HEK293 (cell line): ENCODE data around the gene SAC3D1.

Source experiments
- CTCF ChIA-PET: fragments of 350-600 bp; formaldehyde crosslinking; extraction: SDS; loops from one replicate; lab custom pipeline; 2021; ENCODE audit warnings: antibody characterized with exemption; lab: Yijun Ruan, JAX
- POLR2A ChIA-PET: fragments of 300-600 bp; formaldehyde crosslinking; extraction: SDS; loops from one replicate; lab custom pipeline; 2020; ENCODE audit warnings: antibody characterized with exemption, inconsistent platforms; lab: Yijun Ruan, JAX
- H3K27ac ChIP-seq: fragments of 200-500 bp; sonication (Bioruptor generic); 2 replicates; pipeline ENCODE4 v1.5.1; 2014; ENCODE audit warnings: low read depth, low read length, control low read depth, inconsistent platforms; ENCODE audit errors: extremely low read depth
- H3K36me3 ChIP-seq, 2 experiments: fragments of 200-500 bp in 1 of 2; sonication (Bioruptor generic) in 1 of 2; 1 replicate in 1 of 2; 2 replicates in 1 of 2; pipeline ENCODE4 v1.5.1; 2014 to 2017; ENCODE audit warnings: inconsistent platforms in 2 of 2, low read length in 2 of 2; ENCODE audit not compliant: control insufficient read depth in 2 of 2, insufficient read depth in 1 of 2
- H3K4me1 ChIP-seq: fragments of 200-500 bp; sonication (Bioruptor generic); 2 replicates; pipeline ENCODE4 v1.5.1; 2014; ENCODE audit warnings: mild to moderate bottlenecking, low read length, inconsistent platforms; ENCODE audit not compliant: control insufficient read depth, insufficient read depth
- H3K4me3 ChIP-seq: 2 replicates; pipeline ENCODE4 v1.5.1; 2011; ENCODE audit warnings: low read depth, mild to moderate bottlenecking, control low read depth, low read length, moderate library complexity
- H3K9me3 ChIP-seq: fragments of 200-500 bp; sonication (Bioruptor generic); 2 replicates; pipeline ENCODE4 v1.5.1; 2014; ENCODE audit warnings: low read depth, low read length, inconsistent platforms; ENCODE audit not compliant: control insufficient read depth, insufficient read depth
- ATF2 ChIP-seq: fragments of 450-650 bp; formaldehyde crosslinking; IDR thresholded peaks from 2 replicates; pipeline ENCODE4 v1.5.1; 2016; ENCODE audit warnings: missing biosample characterization, missing genetic modification characterization, low read depth
- GLI2 ChIP-seq: fragments of 450-650 bp; formaldehyde crosslinking; IDR thresholded peaks from 2 replicates; pipeline ENCODE4; 2017; ENCODE audit warnings: missing biosample characterization, missing genetic modification characterization, low read depth, borderline replicate concordance
- WT1 ChIP-seq: fragments of 450-650 bp; formaldehyde crosslinking; IDR thresholded peaks from 2 replicates; pipeline ENCODE4 v1.5.1; 2016; ENCODE audit warnings: missing biosample characterization, missing genetic modification characterization
- ZBTB11 ChIP-seq: fragments of 450-650 bp; formaldehyde crosslinking; conservative IDR thresholded peaks from 2 replicates; pipeline ENCODE4 v1.5.1; 2016; ENCODE audit warnings: low read depth, missing biosample characterization, missing genetic modification characterization
- ZBTB44 ChIP-seq: fragments of 450-650 bp; IDR thresholded peaks from 2 replicates; pipeline ENCODE4 v1.5.1; 2018; ENCODE audit warnings: missing biosample characterization, mild to moderate bottlenecking, missing genetic modification characterization
- ZFP37 ChIP-seq: fragments of 450-650 bp; formaldehyde crosslinking; IDR thresholded peaks from 2 replicates; pipeline ENCODE4 v1.5.1; 2016; ENCODE audit warnings: missing biosample characterization, missing genetic modification characterization
- ZNF214 ChIP-seq: fragments of 450-650 bp; formaldehyde crosslinking; IDR thresholded peaks from 2 replicates; pipeline ENCODE4 v1.5.1; 2017; ENCODE audit warnings: missing biosample characterization, mild to moderate bottlenecking, missing genetic modification characterization, borderline replicate concordance
- ZNF473 ChIP-seq: fragments of 450-650 bp; formaldehyde crosslinking; IDR thresholded peaks from 2 replicates; pipeline ENCODE4 v1.5.1; 2017; ENCODE audit warnings: missing biosample characterization, missing genetic modification characterization
- ZNF530 ChIP-seq: fragments of 450-650 bp; formaldehyde crosslinking; IDR thresholded peaks from 2 replicates; pipeline ENCODE4 v1.5.1; 2016; ENCODE audit warnings: low read depth, missing biosample characterization, missing genetic modification characterization
- ZNF555 ChIP-seq: fragments of 450-650 bp; formaldehyde crosslinking; conservative IDR thresholded peaks from 2 replicates; pipeline ENCODE4 v1.5.1; 2017; ENCODE audit warnings: missing biosample characterization, mild to moderate bottlenecking, missing genetic modification characterization, inconsistent platforms
- ZNF600 ChIP-seq: fragments of 450-650 bp; formaldehyde crosslinking; IDR thresholded peaks from 2 replicates; pipeline ENCODE4 v1.5.1; 2016; ENCODE audit warnings: missing biosample characterization, missing genetic modification characterization
- ZNF624 ChIP-seq: fragments of 450-650 bp; formaldehyde crosslinking; IDR thresholded peaks from 2 replicates; pipeline ENCODE4 v1.5.1; 2017; ENCODE audit warnings: missing biosample characterization, missing genetic modification characterization
- ZNF626 ChIP-seq: fragments of 450-650 bp; sonication (Bioruptor Pico); formaldehyde crosslinking; IDR thresholded peaks from 2 replicates; pipeline ENCODE4 v1.5.1; 2018; ENCODE audit warnings: missing biosample characterization, missing genetic modification characterization, inconsistent platforms
- ZNF830 ChIP-seq: fragments of 450-650 bp; IDR thresholded peaks from 2 replicates; pipeline ENCODE4 v1.5.0; 2018; ENCODE audit warnings: missing biosample characterization, missing genetic modification characterization, low read depth, mild to moderate bottlenecking, moderate library complexity
- TF ChIP-seq, protein P1 (sequence below): fragments of 450-650 bp; formaldehyde crosslinking; IDR thresholded peaks from 2 replicates; pipeline ENCODE4 v1.5.1; 2016; ENCODE audit warnings: missing biosample characterization, missing genetic modification characterization

SAC3D1 gene

DNA sequence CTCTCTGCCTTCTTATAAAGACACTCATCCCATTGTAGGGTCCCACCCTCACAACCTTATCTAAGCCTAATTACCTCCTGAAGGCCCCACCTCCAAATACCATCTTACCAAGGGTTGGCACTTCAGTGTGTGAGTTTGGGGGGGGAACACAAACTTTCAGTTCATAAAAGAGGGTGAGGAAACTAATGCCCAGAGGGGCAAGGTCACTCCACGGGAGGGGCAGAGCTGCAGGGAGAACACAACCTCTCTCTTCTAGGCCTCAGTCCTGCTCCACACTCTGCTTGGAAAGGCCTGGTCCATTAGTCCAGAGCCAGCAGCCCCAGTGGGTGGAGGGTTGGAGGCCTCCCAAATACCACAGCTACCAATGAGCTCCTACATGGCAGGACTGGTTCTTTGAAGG lies 41.5 kb upstream of the SAC3D1 start:
- no peak overlapping the region for H3K4me3 ChIP-seq
- ChIA-PET POLR2A (interaction anchor here (0.7 kb wide), 1 partner anchor 496 kb away, joined by 3 read pairs; no protein-coding TSS in a partner anchor), CTCF (interaction anchor here (1.0 to 3.7 kb wide), 3 partner anchors 14 to 36 kb away, joined by 4 to 15 read pairs (median 5); partner anchors contain the start of gene ARL2)
- H3K36me3 ChIP-seq = no peaks in the 10 kb centered on the region
- no peaks in the 10 kb centered on the region for H3K4me1 ChIP-seq
- H3K9me3 ChIP-seq = no peaks in the 10 kb centered on the region
- no peak overlapping the region for H3K27ac ChIP-seq
- no peak for TF ChIP-seq ZNF626
- TF ChIP-seq ZBTB44 (tag by site-specific recombination) = no peak
- TF ChIP-seq ZNF555 = no peak
- no peak for TF ChIP-seq ZNF624
- TF ChIP-seq ZNF530 (tag by site-specific recombination) = no peak
- TF ChIP-seq, protein P1, sequence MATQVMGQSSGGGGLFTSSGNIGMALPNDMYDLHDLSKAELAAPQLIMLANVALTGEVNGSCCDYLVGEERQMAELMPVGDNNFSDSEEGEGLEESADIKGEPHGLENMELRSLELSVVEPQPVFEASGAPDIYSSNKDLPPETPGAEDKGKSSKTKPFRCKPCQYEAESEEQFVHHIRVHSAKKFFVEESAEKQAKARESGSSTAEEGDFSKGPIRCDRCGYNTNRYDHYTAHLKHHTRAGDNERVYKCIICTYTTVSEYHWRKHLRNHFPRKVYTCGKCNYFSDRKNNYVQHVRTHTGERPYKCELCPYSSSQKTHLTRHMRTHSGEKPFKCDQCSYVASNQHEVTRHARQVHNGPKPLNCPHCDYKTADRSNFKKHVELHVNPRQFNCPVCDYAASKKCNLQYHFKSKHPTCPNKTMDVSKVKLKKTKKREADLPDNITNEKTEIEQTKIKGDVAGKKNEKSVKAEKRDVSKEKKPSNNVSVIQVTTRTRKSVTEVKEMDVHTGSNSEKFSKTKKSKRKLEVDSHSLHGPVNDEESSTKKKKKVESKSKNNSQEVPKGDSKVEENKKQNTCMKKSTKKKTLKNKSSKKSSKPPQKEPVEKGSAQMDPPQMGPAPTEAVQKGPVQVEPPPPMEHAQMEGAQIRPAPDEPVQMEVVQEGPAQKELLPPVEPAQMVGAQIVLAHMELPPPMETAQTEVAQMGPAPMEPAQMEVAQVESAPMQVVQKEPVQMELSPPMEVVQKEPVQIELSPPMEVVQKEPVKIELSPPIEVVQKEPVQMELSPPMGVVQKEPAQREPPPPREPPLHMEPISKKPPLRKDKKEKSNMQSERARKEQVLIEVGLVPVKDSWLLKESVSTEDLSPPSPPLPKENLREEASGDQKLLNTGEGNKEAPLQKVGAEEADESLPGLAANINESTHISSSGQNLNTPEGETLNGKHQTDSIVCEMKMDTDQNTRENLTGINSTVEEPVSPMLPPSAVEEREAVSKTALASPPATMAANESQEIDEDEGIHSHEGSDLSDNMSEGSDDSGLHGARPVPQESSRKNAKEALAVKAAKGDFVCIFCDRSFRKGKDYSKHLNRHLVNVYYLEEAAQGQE = no peak
- TF ChIP-seq ZNF214 = no peak
- TF ChIP-seq ATF2 (tag by site-specific recombination) = no peak
- TF ChIP-seq ZNF830 (tag by site-specific recombination) = no peak
- TF ChIP-seq, all 188 proteins: peak for 0

GRCh38 chr11:65002706-65003105 lies 38.3 kb upstream of the SAC3D1 start:
- Histone ChIP-seq H3K4me3 (no peak overlapping the region), H3K36me3 (no peaks in the 10 kb centered on the region), H3K9me3 (no peaks in the 10 kb centered on the region), H3K4me1 (no peaks in the 10 kb centered on the region), H3K27ac (no peak overlapping the region)
- POLR2A ChIA-PET = interaction anchor here (0.5 kb wide), 1 partner anchor 23 kb away, joined by 4 read pairs; no protein-coding TSS in a partner anchor
- CTCF ChIA-PET = interaction anchor here (2.5 kb wide), 1 partner anchor 10 kb away, joined by 7 read pairs; no protein-coding TSS in a partner anchor
- TF ChIP-seq GLI2 (tag by site-specific recombination) (no peak), ZNF473 (tag by site-specific recombination) (no peak), ZFP37 (tag by site-specific recombination) (no peak), ZNF600 (tag by site-specific recombination) (no peak), WT1 (tag by site-specific recombination) (no peak), ZBTB11 (tag by site-specific recombination) (no peak), ZNF830 (tag by site-specific recombination) (no peak)
